ENCODE data around the gene WDR76.

- TF ChIP-seq CTCF (IDR thresholded peaks at IDR 0.05) (no peak), POLR2A (IDR thresholded peaks at IDR 0.05; ENCODE audit: low read depth) (no peak)
These were observed 32.3 kb upstream of the WDR76 start for GRCh38 chr15:43794269-43795037.

Measured in esophagus muscularis mucosa (tissue), 3 donors.